ENCODE data around the gene ARFIP2. TPM values are rescaled to one million over a fixed set of nuclear protein-coding genes. Genes with fewer than 3 reads are reported as not detected.

Gene ARFIP2
- total RNA-seq, 1 experiment from 2014 or later: 55.1 TPM

- Histone ChIP-seq H4K8ac (replicated peaks; ENCODE audit: insufficient read length, low read depth, low read length) (no peak overlapping the region), H3K56ac (ENCODE audit: insufficient read length, low read depth, low read length) (no peak overlapping the region), H2BK20ac (ENCODE audit: low read depth, low read length, poor library complexity, severe bottlenecking) (no peak overlapping the region), H3K9ac (ENCODE audit: extremely low read depth, insufficient read length, low read length) (no peak overlapping the region), H3T11ph (ENCODE audit: low read length) (no peak overlapping the region), H3K79me1 (ENCODE audit: insufficient read depth, low read depth, low read length, poor library complexity, severe bottlenecking) (no peaks in the 10 kb centered on the region), H3K4ac (ENCODE audit: low read depth, low read length) (no peak overlapping the region), H3K9me3 (ENCODE audit: control insufficient read depth, low read depth, low read length) (no peaks in the 10 kb centered on the region), H2BK5ac (ENCODE audit: insufficient read length, low read length) (no peak overlapping the region), H2BK15ac (ENCODE audit: low read depth, low read length) (no peak overlapping the region), H3K4me2 (ENCODE audit: insufficient read depth, insufficient read length, low read length) (no peak overlapping the region), H3K79me2 (ENCODE audit: insufficient read depth, low read length) (no peaks in the 10 kb centered on the region), H2BK120ac (ENCODE audit: low read depth, low read length, poor library complexity, severe bottlenecking) (no peak overlapping the region), H4K91ac (ENCODE audit: insufficient read length, low read depth, low read length) (no peak overlapping the region), H3K27ac (ENCODE audit: insufficient read length, low read depth, low read length) (no peak overlapping the region), H2AFZ (ENCODE audit: low read length) (no peak overlapping the region), H2AK5ac (ENCODE audit: insufficient read length, low read length) (no peak overlapping the region), H3K4me1 (ENCODE audit: insufficient read depth, low read length) (no peaks in the 10 kb centered on the region), H4K5ac (ENCODE audit: insufficient read length, low read depth, low read length) (no peak overlapping the region), H3K18ac (ENCODE audit: insufficient read length, low read depth, low read length) (no peak overlapping the region), H3K14ac (ENCODE audit: insufficient read depth, low read length) (no peak overlapping the region), H3K27me3 (ENCODE audit: insufficient read depth, low read length) (no peaks in the 10 kb centered on the region), H2BK12ac (ENCODE audit: insufficient read length, low read depth, low read length) (no peak overlapping the region), H3K23me2 (ENCODE audit: insufficient read length, low read depth, low read length, poor library complexity, severe bottlenecking) (no peaks in the 10 kb centered on the region), H4K20me1 (ENCODE audit: control insufficient read depth, insufficient read depth, insufficient read length) (no peaks in the 10 kb centered on the region), H3K23ac (ENCODE audit: insufficient read length, low read depth, low read length) (no peak overlapping the region)
- Mint-ChIP-seq H3K27me3 (ENCODE audit: low read depth) (no peaks in the 10 kb centered on the region), H3K27ac (no peak overlapping the region), H3K36me3 (ENCODE audit: insufficient read depth in 1 of 3, low read depth in 3 of 3) (peaks cover 6 to 11% (median 8%) of the 10 kb centered on the region in 3 experiments; a peak in 3 of 7 replicates), H3K4me1 (no peaks in the 10 kb centered on the region), H3K9me3 (no peaks in the 10 kb centered on the region), H3K4me3 (no peak overlapping the region)
- WGBS (ENCODE audit: extremely low coverage, insufficient read length, low lambda C conversion rate): no CpG with 5 or more reads among the region's 3 CpGs
- no peak for DNase-seq
- no peak for TF ChIP-seq CTCF (conservative IDR thresholded peaks at IDR 0.05)
These were observed 23.0 kb upstream of the ARFIP2 start for GRCh38 chr11:6504166-6504565.

Data from H9 (cell line).